Neural cell (in vitro differentiated cells): Measurements from ENCODE around the gene STMN3.

Experiments used
- CTCF ChIP-seq: fragments of 450-650 bp; IDR thresholded peaks from 2 replicates; pipeline ENCODE4 v1.5.1; 2014; ENCODE audit warnings: antibody characterized with exemption, mild to moderate bottlenecking, moderate library complexity; ENCODE audit not compliant: poor library complexity, severe bottlenecking
- EP300 ChIP-seq: fragments of 450-650 bp; conservative IDR thresholded peaks from 2 replicates; pipeline ENCODE4 v1.6.1; 2014; ENCODE audit warnings: antibody characterized with exemption, mild to moderate bottlenecking, moderate library complexity; ENCODE audit not compliant: poor library complexity, severe bottlenecking
- EZH2 ChIP-seq: fragments of 200-600, 300-800 bp; shearing (Covaris generic), sonication (generic); IDR thresholded peaks from 2 replicates; pipeline ENCODE4 v1.6.1; 2014; ENCODE audit warnings: antibody characterized with exemption, low read length, borderline replicate concordance, mild to moderate bottlenecking; ENCODE audit not compliant: insufficient read depth, poor library complexity, severe bottlenecking
- POLR2AphosphoS5 ChIP-seq: IDR thresholded peaks from 2 replicates; pipeline ENCODE4 v1.6.1; 2012
- RAD21 ChIP-seq: fragments of 450-650 bp; conservative IDR thresholded peaks from 2 replicates; pipeline ENCODE4 v1.6.1; 2014; ENCODE audit warnings: antibody characterized with exemption, mild to moderate bottlenecking, moderate library complexity
- REST ChIP-seq: IDR thresholded peaks from 2 replicates; pipeline ENCODE4 v1.6.1; 2012; ENCODE audit warnings: borderline replicate concordance
- SMC3 ChIP-seq: fragments of 450-650 bp; conservative IDR thresholded peaks from 2 replicates; pipeline ENCODE4 v1.6.1; 2014; ENCODE audit warnings: antibody characterized with exemption, mild to moderate bottlenecking, moderate library complexity; ENCODE audit not compliant: poor library complexity
- TAF1 ChIP-seq: IDR thresholded peaks from 2 replicates; pipeline ENCODE4 v1.6.1; 2012; ENCODE audit warnings: low read depth

GRCh38 chr20:63690003-63690897 lies 37.0 kb upstream of the STMN3 start:
- no peak for TF ChIP-seq CTCF
- TF ChIP-seq POLR2AphosphoS5 = no peak
- no peak for TF ChIP-seq EZH2
- no peak for TF ChIP-seq RAD21
- no peak for TF ChIP-seq EP300
- TF ChIP-seq REST = no peak
- no peak for TF ChIP-seq TAF1
- no peak for TF ChIP-seq SMC3
